ENCODE data around the gene AFF3. TPM values are rescaled to one million over a fixed set of nuclear protein-coding genes. Genes with fewer than 3 reads are reported as not detected.

The AFF3 gene
- total RNA-seq, 1 experiment from 2014 or later = 0.05 TPM

- no TSS peak for BruUV-seq (replicated peaks)
- TF ChIP-seq CTCF (IDR thresholded peaks at IDR 0.05; ENCODE audit: insufficient read depth in 1 of 2, low read depth in 1 of 2, low read length in 1 of 2, severe bottlenecking in 1 of 2, unreplicated experiment in 1 of 2) = no peak
- no peaks in the 10 kb centered on the region for H3K4me1 ChIP-seq
- DNase-seq = no peak
- 0 out of 2 replicates have a peak, but pooled peaks cover 9% of the 10 kb centered on the region for H3K9me3 ChIP-seq
- no peaks in the 10 kb centered on the region for H3K27me3 Mint-ChIP-seq (ENCODE audit: insufficient read depth, unreplicated experiment)
- no peaks in the 10 kb centered on the region for H3K27me3 ChIP-seq (replicated peaks; ENCODE audit: control insufficient read depth, insufficient read depth, low read length)
- H3K4me3 ChIP-seq (ENCODE audit: low read depth, low read length) = no peak overlapping the region
- no peak overlapping the region for H3K4me3 Mint-ChIP-seq (ENCODE audit: unreplicated experiment)
- no peaks in the 10 kb centered on the region for H3K36me3 Mint-ChIP-seq (ENCODE audit: insufficient read depth, unreplicated experiment)
- intact Hi-C loops (cut with micrococcal nuclease; ENCODE audit: unreplicated experiment) = no loop called here
- ChIA-PET POLR2A (no interaction called here), CTCF (no interaction called here)
- no peaks in the 10 kb centered on the region for H3K4me1 Mint-ChIP-seq (ENCODE audit: low read depth, unreplicated experiment)
- peaks cover 17% of the 10 kb centered on the region for H3K9me3 Mint-ChIP-seq (ENCODE audit: unreplicated experiment)
- no peaks in the 10 kb centered on the region for H3K36me3 ChIP-seq (ENCODE audit: control insufficient read depth, insufficient read depth, low read length)
- no peak overlapping the region for H3K27ac Mint-ChIP-seq (ENCODE audit: unreplicated experiment)
Measured at GRCh38 chr2:100166701-100167100, 24.3 kb upstream of the AFF3 start.

GRCh38 chr2:100163605-100164004, 21.2 kb upstream of the AFF3 start:
- Mint-ChIP-seq H3K27me3 (ENCODE audit: insufficient read depth, unreplicated experiment) (no peaks in the 10 kb centered on the region), H3K4me3 (ENCODE audit: unreplicated experiment) (no peak overlapping the region), H3K36me3 (ENCODE audit: insufficient read depth, unreplicated experiment) (no peaks in the 10 kb centered on the region), H3K9me3 (ENCODE audit: unreplicated experiment) (peaks cover 17% of the 10 kb centered on the region), H3K27ac (ENCODE audit: unreplicated experiment) (no peak overlapping the region), H3K4me1 (ENCODE audit: low read depth, unreplicated experiment) (no peaks in the 10 kb centered on the region)
- Histone ChIP-seq H3K4me3 (ENCODE audit: low read depth, low read length) (no peak overlapping the region), H3K4me1 (no peaks in the 10 kb centered on the region), H3K9me3 (0 out of 2 replicates have a peak, but pooled peaks cover 9% of the 10 kb centered on the region), H3K36me3 (ENCODE audit: control insufficient read depth, insufficient read depth, low read length) (no peaks in the 10 kb centered on the region), H3K27me3 (replicated peaks; ENCODE audit: control insufficient read depth, insufficient read depth, low read length) (no peaks in the 10 kb centered on the region)
- CTCF ChIA-PET = no interaction called here
- no TSS peak for BruUV-seq (replicated peaks)
- DNase-seq = no peak
- POLR2A ChIA-PET = no interaction called here
- intact Hi-C loops (cut with micrococcal nuclease; ENCODE audit: unreplicated experiment) = no loop called here
- no peak for TF ChIP-seq CTCF (IDR thresholded peaks at IDR 0.05; ENCODE audit: insufficient read depth in 1 of 2, low read depth in 1 of 2, low read length in 1 of 2, severe bottlenecking in 1 of 2, unreplicated experiment in 1 of 2)

GRCh38 chr2:100161945-100162620, 19.7 kb upstream of the AFF3 start:
- BruUV-seq (replicated peaks) = no TSS peak
- Mint-ChIP-seq H3K27ac (ENCODE audit: unreplicated experiment) (no peak overlapping the region), H3K9me3 (ENCODE audit: unreplicated experiment) (peaks cover 17% of the 10 kb centered on the region), H3K4me1 (ENCODE audit: low read depth, unreplicated experiment) (no peaks in the 10 kb centered on the region), H3K4me3 (ENCODE audit: unreplicated experiment) (no peak overlapping the region), H3K27me3 (ENCODE audit: insufficient read depth, unreplicated experiment) (no peaks in the 10 kb centered on the region), H3K36me3 (ENCODE audit: insufficient read depth, unreplicated experiment) (no peaks in the 10 kb centered on the region)
- intact Hi-C loops (cut with micrococcal nuclease; ENCODE audit: unreplicated experiment) = no loop called here
- DNase-seq = no peak
- POLR2A ChIA-PET = no interaction called here
- Histone ChIP-seq H3K27me3 (replicated peaks; ENCODE audit: control insufficient read depth, insufficient read depth, low read length) (no peaks in the 10 kb centered on the region), H3K4me1 (no peaks in the 10 kb centered on the region), H3K4me3 (ENCODE audit: low read depth, low read length) (no peak overlapping the region), H3K36me3 (ENCODE audit: control insufficient read depth, insufficient read depth, low read length) (no peaks in the 10 kb centered on the region), H3K9me3 (0 out of 2 replicates have a peak, but pooled peaks cover 15% of the 10 kb centered on the region)
- TF ChIP-seq CTCF (IDR thresholded peaks at IDR 0.05; ENCODE audit: insufficient read depth in 1 of 2, low read depth in 1 of 2, low read length in 1 of 2, severe bottlenecking in 1 of 2, unreplicated experiment in 1 of 2) = no peak
- CTCF ChIA-PET = interaction anchor here (0.6 kb wide), 1 partner anchor 107 kb away, joined by 4 read pairs; no protein-coding TSS in a partner anchor
